ENCODE data around the gene CDC6. TPM values are rescaled to one million over a fixed set of nuclear protein-coding genes. Genes with fewer than 3 reads are reported as not detected.

Gene CDC6
- total RNA-seq, 1 donor from 2014 or later, result 2.4 TPM

- FAIRE-seq (no peak), DNase-seq (ENCODE audit: low spot score in 2 of 2) (no peak)
Observed at GRCh38 chr17:40333781-40334448, 46.2 kb downstream of the CDC6 start.

DNA sequence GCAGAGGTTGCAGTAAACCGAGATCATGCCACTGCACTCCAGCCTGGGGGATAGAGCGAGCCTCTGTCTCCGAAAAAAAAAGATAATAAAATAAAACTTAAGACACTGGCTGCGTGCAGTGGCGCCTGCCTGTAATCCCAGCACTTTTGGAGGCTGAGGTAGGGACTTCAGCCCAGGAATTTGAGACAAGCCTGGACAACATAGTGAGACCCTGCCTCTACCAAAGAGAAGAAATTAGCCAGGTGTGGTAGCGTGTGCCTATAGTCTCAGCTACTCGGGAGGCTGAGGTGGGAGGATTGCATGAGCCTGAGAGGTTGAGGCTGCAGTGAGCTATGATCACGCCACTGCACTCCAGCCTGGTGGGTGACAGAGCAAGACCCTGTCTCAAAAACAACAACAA, 47.9 kb downstream of the CDC6 start:
- DNase-seq (ENCODE audit: low spot score in 2 of 2) (no peak), FAIRE-seq (no peak)

GRCh38 chr17:40337351-40337750, 49.7 kb downstream of the CDC6 start:
- no peak for FAIRE-seq
- DNase-seq (ENCODE audit: low spot score in 2 of 2), result no peak

DNA sequence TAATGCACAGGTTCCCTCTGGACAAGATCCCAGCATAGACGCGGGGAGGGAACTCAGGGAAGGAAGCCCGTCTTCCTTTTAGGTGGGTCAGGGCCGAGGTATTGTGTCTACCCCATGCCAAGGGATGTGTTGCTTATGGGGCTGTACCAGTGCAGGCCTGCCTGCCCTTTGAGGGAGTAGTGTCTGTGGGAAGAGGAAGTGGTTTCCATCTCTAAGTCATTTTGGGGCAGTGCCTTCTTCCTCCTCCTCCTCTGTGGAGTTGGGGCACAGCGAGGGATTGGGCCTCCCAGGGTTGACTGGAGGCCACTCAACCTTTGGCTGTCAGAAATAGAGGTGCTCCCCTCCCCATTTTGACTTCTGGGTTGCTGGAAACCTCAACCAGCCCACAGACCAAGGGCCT, 50.4 kb downstream of the CDC6 start:
- DNase-seq (ENCODE audit: low spot score in 2 of 2), result no peak
- FAIRE-seq, result no peak

GRCh38 chr17:40338941-40339649, 51.4 kb downstream of the CDC6 start:
- DNase-seq (ENCODE audit: low spot score in 2 of 2), result no peak
- no peak for FAIRE-seq

DNA sequence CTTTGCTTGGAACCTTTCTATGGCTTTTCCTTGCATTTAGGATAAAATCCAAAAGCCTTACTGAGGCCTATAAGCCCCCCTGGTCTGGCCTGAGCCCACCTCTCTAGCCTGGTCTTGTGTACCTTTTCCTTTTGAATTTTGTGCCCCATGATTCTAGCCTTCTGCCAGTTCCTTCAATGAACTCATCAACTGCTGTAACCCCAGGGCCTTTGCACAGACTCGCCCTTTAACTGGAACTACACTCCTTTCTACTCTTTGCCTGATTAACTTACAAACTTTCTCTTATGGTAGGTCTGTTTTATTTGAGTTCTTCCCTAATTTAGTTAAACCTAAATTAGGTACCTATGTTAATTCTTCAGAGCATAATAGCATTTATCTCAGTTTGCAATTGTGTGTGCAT, 52.6 kb downstream of the CDC6 start:
- FAIRE-seq, result no peak
- DNase-seq (ENCODE audit: low spot score in 2 of 2), result no peak

- no peak for FAIRE-seq
Observed at GRCh38 chr17:40340880-40341807, 53.5 kb downstream of the CDC6 start.

DNA sequence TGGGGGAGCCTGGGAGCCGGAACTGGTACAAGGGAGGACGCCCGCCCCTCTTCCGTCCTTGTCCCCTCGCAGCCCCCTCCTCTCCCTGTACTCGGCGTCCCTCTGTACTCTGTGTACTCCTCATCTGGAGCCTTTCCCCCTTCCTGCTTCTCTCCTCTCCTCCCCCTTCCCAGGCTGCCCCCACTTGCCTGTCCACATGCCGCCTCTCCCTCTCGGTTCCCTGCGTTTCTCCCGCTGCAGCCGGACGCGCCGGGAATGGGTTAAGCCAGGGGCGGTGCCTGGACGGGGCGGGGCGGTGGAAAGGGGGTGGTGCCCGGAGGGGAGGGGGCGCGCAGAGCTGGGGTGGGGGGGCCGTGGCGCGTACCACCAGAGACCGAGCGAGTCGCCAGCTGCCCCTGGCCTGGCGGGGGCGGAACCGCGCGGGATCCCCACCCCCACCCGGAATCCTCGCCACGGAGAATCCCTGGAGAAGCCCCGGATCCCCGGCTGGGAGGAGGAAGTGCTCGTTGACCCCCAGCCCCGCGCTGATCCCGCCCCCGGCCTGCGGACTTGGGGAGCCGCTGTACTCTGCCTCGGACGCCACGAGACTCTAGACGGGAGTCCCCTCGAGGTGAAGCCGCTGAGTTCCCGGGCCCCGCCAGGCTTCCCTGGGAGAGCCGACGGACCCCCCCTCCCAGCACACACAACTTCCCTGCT, 54.3 kb downstream of the CDC6 start:
- DNase-seq (ENCODE audit: low spot score in 2 of 2) (peak; percentile 80 to 86), FAIRE-seq (no peak)

More at GRCh38 chr17:40340880-40341807, 53.5 kb downstream of the CDC6 start:
- DNase-seq (ENCODE audit: low spot score in 2 of 2), result peak; percentile 70 to 87

DNA sequence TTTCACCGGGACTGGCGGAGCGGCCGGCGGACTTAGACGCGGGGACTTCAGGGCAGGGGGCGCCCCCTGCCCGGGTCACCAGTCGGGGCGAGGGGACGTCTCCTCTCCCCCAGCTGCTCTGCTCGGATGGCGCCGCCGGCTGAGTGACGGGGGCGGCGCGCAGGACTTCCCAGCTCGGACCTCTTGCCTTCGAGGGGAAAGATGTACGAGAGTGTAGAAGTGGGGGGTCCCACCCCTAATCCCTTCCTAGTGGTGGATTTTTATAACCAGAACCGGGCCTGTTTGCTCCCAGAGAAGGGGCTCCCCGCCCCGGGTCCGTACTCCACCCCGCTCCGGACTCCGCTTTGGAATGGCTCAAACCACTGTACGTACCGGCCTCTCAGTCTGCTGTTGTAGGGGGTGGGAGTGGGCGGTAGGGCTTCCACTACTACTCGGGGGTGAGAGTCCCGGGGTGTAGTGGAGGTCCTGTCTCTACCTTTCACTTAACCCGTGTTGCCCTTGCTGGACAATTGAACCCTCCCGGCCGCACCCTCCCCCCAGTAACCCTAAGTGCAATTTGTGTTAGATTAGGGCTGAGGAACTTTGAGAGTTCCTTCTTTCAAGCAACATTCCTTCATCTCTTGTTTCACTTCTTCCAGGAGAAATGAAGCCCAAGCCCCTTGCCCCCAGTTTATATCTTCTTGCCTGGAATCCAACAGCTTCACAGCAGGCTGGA, 55.0 kb downstream of the CDC6 start:
- DNase-seq (ENCODE audit: low spot score in 2 of 2) (no peak), FAIRE-seq (no peak)

- FAIRE-seq (no peak), DNase-seq (ENCODE audit: low spot score in 2 of 2) (no peak)
Observed at GRCh38 chr17:40343219-40344119, 55.8 kb downstream of the CDC6 start.

DNA sequence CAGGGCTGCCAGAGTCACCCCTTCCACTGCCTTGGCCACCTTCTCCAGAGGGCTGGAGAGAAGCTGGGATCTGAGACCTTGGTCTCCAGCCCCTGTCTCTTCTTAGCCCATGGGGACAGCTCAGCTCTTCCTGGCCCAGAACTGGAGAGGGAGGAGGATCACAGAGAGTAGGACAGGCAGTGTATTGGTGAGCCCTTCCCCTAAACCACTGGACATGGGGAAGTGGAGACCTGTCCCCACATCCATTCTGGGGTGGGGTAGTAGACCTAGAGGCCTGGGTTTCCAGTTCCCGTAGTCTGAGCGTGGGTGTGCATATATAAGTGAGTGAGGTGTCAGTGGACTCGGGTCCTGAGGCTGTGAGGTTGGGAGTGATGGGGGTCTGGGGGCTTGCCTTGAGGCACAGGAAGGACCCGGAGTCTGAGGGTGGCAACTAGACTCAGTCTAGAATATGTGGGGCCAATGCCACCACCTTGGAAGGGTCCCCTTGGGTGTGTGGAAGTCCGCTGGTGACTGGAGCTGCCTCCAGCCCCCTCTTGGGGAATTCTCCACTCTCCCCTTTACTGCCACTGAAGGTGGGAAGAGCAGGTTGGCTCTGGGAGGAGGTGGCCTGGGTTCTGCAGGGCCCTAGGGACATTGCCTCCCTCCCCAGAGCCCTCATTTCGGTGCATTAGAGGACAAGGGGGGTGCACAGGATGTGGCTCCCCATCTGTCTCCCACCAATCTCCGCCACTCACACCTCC, 56.9 kb downstream of the CDC6 start:
- FAIRE-seq, result no peak

GRCh38 chr17:40345161-40345993, 57.7 kb downstream of the CDC6 start:
- FAIRE-seq, result no peak
- DNase-seq (ENCODE audit: low spot score in 2 of 2), result peak; percentile 65 to 72

More for the DNA sequence above, 56.9 kb downstream of the CDC6 start:
- DNase-seq (ENCODE audit: low spot score in 2 of 2), result no peak

- peak in 1 of 2 donors; percentile 63 for DNase-seq (ENCODE audit: low spot score in 2 of 2)
- no peak for FAIRE-seq
Observed at GRCh38 chr17:40345994-40346764, 58.5 kb downstream of the CDC6 start.

- FAIRE-seq (no peak), DNase-seq (ENCODE audit: low spot score in 2 of 2) (no peak)
Observed at GRCh38 chr17:40346765-40347158, 59.1 kb downstream of the CDC6 start.

- DNase-seq (ENCODE audit: low spot score in 2 of 2), result peak in 1 of 2 donors; percentile 81
- no peak for FAIRE-seq
Observed at GRCh38 chr17:40347319-40348135, 59.8 kb downstream of the CDC6 start.

DNA sequence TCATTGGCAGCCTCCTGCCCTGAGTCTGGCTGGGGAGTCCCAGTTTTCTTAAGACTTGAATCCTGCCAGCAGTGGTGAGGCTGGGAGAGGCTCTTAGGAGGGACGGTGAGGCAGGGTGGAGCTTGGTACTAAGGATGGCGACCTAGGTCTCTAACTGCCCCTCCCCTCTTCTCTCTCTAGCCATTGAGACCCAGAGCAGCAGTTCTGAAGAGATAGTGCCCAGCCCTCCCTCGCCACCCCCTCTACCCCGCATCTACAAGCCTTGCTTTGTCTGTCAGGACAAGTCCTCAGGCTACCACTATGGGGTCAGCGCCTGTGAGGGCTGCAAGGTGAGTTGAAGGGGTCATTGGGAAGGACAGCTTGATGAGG, 60.4 kb downstream of the CDC6 start:
- DNase-seq (ENCODE audit: low spot score in 2 of 2) (no peak), FAIRE-seq (no peak)

Measured in frontal cortex (tissue), 4 donors.